SK-N-SH (cell line): ENCODE measurements around the gene MCEMP1. TPM values are rescaled to one million over a fixed set of nuclear protein-coding genes. Genes with fewer than 3 reads are reported as not detected.

Source experiments
- CTCF ChIA-PET: fragments of 300-600, 350-600 bp; formaldehyde crosslinking; extraction: SDS; loops from one replicate; lab custom pipeline; 2021; lab: Yijun Ruan, JAX
- POLR2A ChIA-PET: fragments of 350-600 bp; sonication (Branson Sonifier 250); formaldehyde crosslinking; extraction: SDS; loops from one replicate; lab custom pipeline; 2020; ENCODE audit warnings: antibody characterized with exemption, inconsistent platforms; lab: Yijun Ruan, JAX
- DNase-seq: peaks from one replicate; pipeline ENCODE4 v3.0.0; 2012
- H2AFZ ChIP-seq: fragments of 200-600 bp; sonication (generic); 2 replicates; pipeline ENCODE4 v1.8.1; 2016; ENCODE audit warnings: antibody characterized with exemption, mild to moderate bottlenecking, low read depth
- H3F3A ChIP-seq: fragments of 200-600 bp; sonication (generic); replicated peaks from 2 replicates; pipeline ENCODE3; 2016; ENCODE audit warnings: antibody characterized with exemption, mild to moderate bottlenecking; ENCODE audit not compliant: insufficient read depth
- H3K27ac ChIP-seq, 2 experiments: fragments of 200-500 bp in 1 of 2; fragments of 200-600 bp in 1 of 2; sonication (Bioruptor generic) in 1 of 2; sonication (generic), shearing (Covaris generic) in 1 of 2; 2 replicates each; pipeline versions ENCODE4 v1.5.1 to v1.6.1; 2014 to 2016; ENCODE audit warnings: low read depth in 2 of 2, inconsistent platforms in 1 of 2, low read length in 1 of 2, mild to moderate bottlenecking in 1 of 2, mixed read lengths in 1 of 2
- H3K27me3 ChIP-seq: fragments of 200-600 bp; sonication (generic), shearing (Covaris generic); 2 replicates; pipeline ENCODE4 v1.6.1; 2016; ENCODE audit warnings: mixed run types; ENCODE audit not compliant: insufficient read depth
- H3K36me3 ChIP-seq, 2 experiments: fragments of 200-500 bp in 1 of 2; fragments of 200-600 bp in 1 of 2; sonication (Bioruptor generic) in 1 of 2; sonication (generic) in 1 of 2; replicated peaks in 1 of 2; 2 replicates each; pipeline versions ENCODE3 to v1.5.1; 2014 to 2016; ENCODE audit warnings: low read length in 1 of 2, mild to moderate bottlenecking in 1 of 2; ENCODE audit not compliant: insufficient read depth in 2 of 2, control insufficient read depth in 1 of 2
- H3K4me1 ChIP-seq, 2 experiments: fragments of 200-500 bp in 1 of 2; fragments of 200-600 bp in 1 of 2; sonication (Bioruptor generic) in 1 of 2; sonication (generic), shearing (Covaris generic) in 1 of 2; 2 replicates each; pipeline versions ENCODE4 v1.5.1 to v1.6.1; 2014 to 2016; ENCODE audit warnings: low read depth in 1 of 2, low read length in 1 of 2, mixed run types in 1 of 2; ENCODE audit not compliant: insufficient read depth in 2 of 2, control insufficient read depth in 1 of 2
- H3K4me2 ChIP-seq: fragments of 200-600 bp; sonication (generic), shearing (Covaris generic); 2 replicates; pipeline ENCODE4 v1.6.1; 2017; ENCODE audit warnings: mixed run types
- H3K4me3 ChIP-seq, 2 experiments: fragments of 200-500 bp in 1 of 2; fragments of 200-600 bp in 1 of 2; sonication (Bioruptor generic) in 1 of 2; sonication (generic), shearing (Covaris generic) in 1 of 2; 2 replicates each; pipeline versions ENCODE4 v1.5.1 to v1.8.1; 2014 to 2016; ENCODE audit warnings: low read depth in 2 of 2, inconsistent platforms in 1 of 2, low read length in 1 of 2, mild to moderate bottlenecking in 1 of 2, mixed read lengths in 1 of 2, moderate library complexity in 1 of 2
- H3K79me2 ChIP-seq: fragments of 200-600 bp; sonication (generic); 2 replicates; pipeline ENCODE4 v1.8.1; 2017; ENCODE audit warnings: mild to moderate bottlenecking; ENCODE audit not compliant: insufficient read depth
- H3K9ac ChIP-seq: fragments of 200-600 bp; sonication (generic); 2 replicates; pipeline ENCODE4 v1.6.1; 2017; ENCODE audit warnings: mixed run types
- H3K9me2 ChIP-seq: fragments of 200-600 bp; sonication (generic); 2 replicates; pipeline ENCODE4 v1.6.1; 2017; ENCODE audit warnings: mixed run types
- H3K9me3 ChIP-seq: fragments of 200-600 bp; sonication (generic); 2 replicates; pipeline ENCODE4 v1.6.1; 2017; ENCODE audit warnings: mixed run types, mild to moderate bottlenecking, moderate library complexity
- H4K20me1 ChIP-seq: fragments of 200-600 bp; sonication (generic); 2 replicates; pipeline ENCODE4 v1.6.1; 2017; ENCODE audit warnings: mild to moderate bottlenecking, mixed run types; ENCODE audit not compliant: insufficient read depth
- EZH2phosphoT487 ChIP-seq: fragments of 200-600 bp; sonication (generic); IDR thresholded peaks from 2 replicates; pipeline ENCODE4 v1.6.1; 2017; ENCODE audit warnings: low read depth, mixed run types, mild to moderate bottlenecking, antibody characterized with exemption, moderate library complexity, borderline replicate concordance
- MAX ChIP-seq: IDR thresholded peaks from 2 replicates; pipeline ENCODE4 v1.4.0; 2012; ENCODE audit warnings: low read depth
- NRF1 ChIP-seq: IDR thresholded peaks from 2 replicates; pipeline ENCODE4 v1.6.1; 2012; ENCODE audit warnings: low read depth, mild to moderate bottlenecking, low read length
- PBX3 ChIP-seq: IDR thresholded peaks from 2 replicates; pipeline ENCODE4; 2012
- RFX5 ChIP-seq: IDR thresholded peaks from 2 replicates; pipeline ENCODE4 v1.6.1; 2012; ENCODE audit warnings: mild to moderate bottlenecking, improper control_type of control experiment, low read length
- TEAD4 ChIP-seq: IDR thresholded peaks from 2 replicates; pipeline ENCODE4 v1.4.0; 2012; ENCODE audit warnings: mild to moderate bottlenecking, borderline replicate concordance; ENCODE audit not compliant: insufficient read depth
- YY1 ChIP-seq: IDR thresholded peaks from 2 replicates; pipeline ENCODE4 v1.4.0; 2012; ENCODE audit warnings: low read depth, mild to moderate bottlenecking
- WGBS: methylation state at CpG from one replicate; pipeline ENCODE4 v1.1.6; 2017; ENCODE audit warnings: low lambda C conversion rate; 5-methylcytosine and 5-hydroxymethylcytosine counted together
- polyA plus RNA-seq, 3 experiments: library from polyadenylated mRNA; depleted of rRNA; stranded (reverse); fragments of >200 nt; gene quantifications; 2 replicates each; pipeline ENCODE4 v1.2.3, GENCODE V29; 2012

The MCEMP1 gene
- polyA plus RNA-seq, 1 of the 3 experiments (the other 2 are of a cell fraction), result not detected

GRCh38 chr19:7646426-7646700 lies 30.5 kb upstream of the MCEMP1 start:
- no peaks in the 10 kb centered on the region for H4K20me1 ChIP-seq
- POLR2A ChIA-PET, result no interaction called here
- H3K4me3 ChIP-seq, result no peak overlapping the region
- H3K36me3 ChIP-seq, result no peaks in the 10 kb centered on the region
- DNase-seq, result peak; percentile 35
- no peaks in the 10 kb centered on the region for H3K79me2 ChIP-seq
- no peaks in the 10 kb centered on the region for H3K4me1 ChIP-seq
- no peak overlapping the region for H2AFZ ChIP-seq
- TF ChIP-seq PBX3 (no peak), RFX5 (no peak), EZH2phosphoT487 (no peak)
- H3K9me2 ChIP-seq, result no peaks in the 10 kb centered on the region
- H3K9ac ChIP-seq, result no peak overlapping the region
- no peaks in the 10 kb centered on the region for H3K9me3 ChIP-seq
- no peak overlapping the region for H3K4me2 ChIP-seq
- CTCF ChIA-PET, result interaction anchor here (1.0 kb wide), 1 partner anchor 78 kb away, joined by 3 read pairs; no protein-coding TSS in a partner anchor
- peaks cover 50% of the 10 kb centered on the region for H3K27me3 ChIP-seq
- WGBS, result no CpG with 5 or more reads among the region's 8 CpGs
- H3K27ac ChIP-seq, result no peak overlapping the region
- H3F3A ChIP-seq, result no peaks in the 10 kb centered on the region

GRCh38 chr19:7647156-7647555 lies 29.7 kb upstream of the MCEMP1 start:
- H3K4me1 ChIP-seq, result peaks cover 0 to under 1% of the 10 kb centered on the region in 2 experiments; a peak in 1 of 4 replicates
- no peaks in the 10 kb centered on the region for H3K9me2 ChIP-seq
- H3K36me3 ChIP-seq, result no peaks in the 10 kb centered on the region
- 60% methylated on average over 13 of the region's 26 CpGs for WGBS
- H3K4me2 ChIP-seq, result no peak overlapping the region
- no peak overlapping the region for H3K27ac ChIP-seq
- ChIA-PET POLR2A (no interaction called here), CTCF (interaction anchor here (1.0 kb wide), 1 partner anchor 79 kb away, joined by 3 read pairs; no protein-coding TSS in a partner anchor)
- no peaks in the 10 kb centered on the region for H3K9me3 ChIP-seq
- H3K27me3 ChIP-seq, result peaks cover 51% of the 10 kb centered on the region
- H2AFZ ChIP-seq, result no peak overlapping the region
- DNase-seq, result peak; percentile 18
- no peak overlapping the region for H3K4me3 ChIP-seq
- H3F3A ChIP-seq, result no peaks in the 10 kb centered on the region
- no peak for TF ChIP-seq PBX3
- TF ChIP-seq TEAD4, result no peak
- TF ChIP-seq NRF1, result no peak
- TF ChIP-seq RFX5, result no peak
- no peak for TF ChIP-seq YY1
- no peak for TF ChIP-seq EZH2phosphoT487
- TF ChIP-seq MAX, result no peak
- no peaks in the 10 kb centered on the region for H4K20me1 ChIP-seq
- H3K9ac ChIP-seq, result no peak overlapping the region
- no peaks in the 10 kb centered on the region for H3K79me2 ChIP-seq
